NCI-H460 (cell line): ENCODE data around the gene TIMMDC1. TPM values are rescaled to one million over a fixed set of nuclear protein-coding genes. Genes with fewer than 3 reads are reported as not detected.

Experiments used
- DNase-seq: peaks from one replicate; pipeline ENCODE4 v3.0.0-alpha.2; 2016; ENCODE audit warnings: low read depth; ENCODE audit errors: extremely low read depth
- polyA plus RNA-seq: library from polyadenylated mRNA; depleted of rRNA; stranded (reverse); fragments of >200 nt; gene quantifications from 2 replicates; pipeline ENCODE4 v1.2.3, GENCODE V29; 2014; cell fraction: nucleus; rRNA removed
- total RNA-seq: library from RNA; depleted of rRNA; stranded (reverse); fragments of >200 nt; shearing (Covaris generic); gene quantifications from 2 replicates; pipeline ENCODE4 v1.2.3, GENCODE V29; 2014; rRNA removed

TIMMDC1 gene, protein sequence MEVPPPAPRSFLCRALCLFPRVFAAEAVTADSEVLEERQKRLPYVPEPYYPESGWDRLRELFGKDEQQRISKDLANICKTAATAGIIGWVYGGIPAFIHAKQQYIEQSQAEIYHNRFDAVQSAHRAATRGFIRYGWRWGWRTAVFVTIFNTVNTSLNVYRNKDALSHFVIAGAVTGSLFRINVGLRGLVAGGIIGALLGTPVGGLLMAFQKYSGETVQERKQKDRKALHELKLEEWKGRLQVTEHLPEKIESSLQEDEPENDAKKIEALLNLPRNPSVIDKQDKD
- total RNA-seq = 61.1 and 65.6 TPM in 2 replicates
- polyA plus RNA-seq = 49.7 and 50.3 TPM in 2 replicates

GRCh38 chr3:119498186-119499011 lies at the start of gene TIMMDC1:
Gene TIMMDC1 (plus strand): TSS chr3:119498547. CDS start chr3:119498734, 187 bp downstream.
- DNase-seq = peak; percentile 89

DNA sequence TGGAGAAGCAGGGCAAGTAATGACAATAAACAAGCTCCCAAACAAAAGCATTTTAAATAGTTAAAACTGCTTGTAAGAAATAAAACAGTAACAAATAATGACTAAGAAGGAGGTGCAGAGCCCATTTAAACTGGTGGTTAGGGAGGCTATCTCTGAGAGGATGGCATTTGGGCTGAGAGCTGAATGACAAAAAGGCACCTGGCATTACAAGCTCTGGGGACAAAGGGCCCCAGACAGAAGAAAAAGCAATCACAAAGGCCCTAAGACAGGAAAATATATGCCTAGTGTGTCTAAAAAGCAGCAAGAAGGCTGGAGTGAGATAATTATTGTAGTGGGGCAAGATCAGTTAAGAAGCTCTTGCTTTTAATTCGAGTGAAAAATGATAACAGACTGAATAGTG lies 44.5 kb upstream of the TIMMDC1 start:
- no peak for DNase-seq

DNA sequence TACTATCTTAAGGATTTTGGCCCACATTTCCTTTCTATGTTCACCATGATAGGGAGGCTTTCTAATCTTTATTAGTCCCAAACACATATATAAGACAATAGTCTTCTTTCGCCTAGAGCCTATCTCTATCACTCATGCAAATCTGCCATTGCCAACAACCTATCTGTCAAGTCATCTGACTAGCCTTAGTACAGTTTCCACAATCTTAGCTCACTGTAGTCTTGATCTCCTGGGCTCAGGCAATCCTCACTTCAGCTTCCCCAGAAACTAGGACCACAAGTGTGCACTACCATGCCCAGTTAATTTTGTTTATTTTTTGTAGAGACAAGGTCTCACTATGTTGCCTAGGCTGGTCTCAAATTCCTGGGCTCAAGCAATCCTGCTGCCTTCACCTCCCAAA lies 41.9 kb upstream of the TIMMDC1 start:
- DNase-seq = no peak

GRCh38 chr3:119457246-119457645 lies 41.1 kb upstream of the TIMMDC1 start:
- no peak for DNase-seq

DNA sequence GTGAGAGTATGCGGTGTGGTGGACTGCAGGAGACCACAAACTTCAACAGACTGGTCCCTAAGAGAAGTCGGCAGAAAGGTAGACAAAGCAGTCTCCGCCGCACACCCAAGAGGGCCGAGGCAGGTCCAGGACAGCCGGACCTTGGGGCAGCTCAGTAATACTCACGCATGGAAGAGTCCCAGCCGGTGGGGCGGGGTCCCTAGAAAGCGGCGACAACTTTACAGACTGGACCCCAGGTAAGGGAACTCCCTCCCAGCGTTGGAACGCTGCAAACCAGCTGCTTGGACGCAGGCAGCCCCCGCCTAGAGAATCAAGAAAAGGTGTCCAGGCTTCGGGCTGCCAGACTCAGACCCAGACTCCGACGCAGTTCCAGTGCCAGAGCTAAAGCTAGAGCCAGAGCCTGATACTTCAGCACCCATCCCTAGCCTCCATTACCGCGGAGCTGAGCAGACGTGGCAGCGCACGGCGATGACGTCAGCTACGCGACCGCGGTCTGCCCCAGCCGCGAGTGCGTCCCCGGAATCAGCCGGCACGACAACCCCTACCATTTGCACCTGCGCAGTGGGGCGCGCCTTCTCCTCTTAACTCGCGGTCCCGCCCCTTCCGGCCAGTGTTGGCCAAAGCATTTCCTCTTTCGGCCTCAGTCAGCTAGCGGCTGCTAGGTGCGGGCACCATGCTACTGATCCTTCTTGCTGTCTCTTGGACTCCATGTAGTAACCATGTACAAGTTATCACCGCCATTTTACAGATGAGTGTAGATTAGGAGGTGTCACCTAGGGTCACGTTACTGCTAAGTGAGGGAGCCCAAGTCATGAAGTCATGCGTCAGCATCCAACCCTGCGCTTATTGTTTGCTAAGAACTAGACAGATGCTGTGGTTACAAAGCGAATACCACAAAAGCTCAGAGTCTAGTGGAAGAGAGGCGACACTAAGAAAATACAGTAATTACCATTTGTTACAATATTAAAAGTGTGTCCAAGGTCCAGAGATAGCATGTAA lies 34.9 kb upstream of the TIMMDC1 start, which contains the start of gene TMEM39A:
Gene TMEM39A, minus strand, starts transcription at position 445 of the 999 bp plus-strand sequence. CDS start 1,541 bp downstream, outside the sequence.
- peak; percentile 95 for DNase-seq

DNA sequence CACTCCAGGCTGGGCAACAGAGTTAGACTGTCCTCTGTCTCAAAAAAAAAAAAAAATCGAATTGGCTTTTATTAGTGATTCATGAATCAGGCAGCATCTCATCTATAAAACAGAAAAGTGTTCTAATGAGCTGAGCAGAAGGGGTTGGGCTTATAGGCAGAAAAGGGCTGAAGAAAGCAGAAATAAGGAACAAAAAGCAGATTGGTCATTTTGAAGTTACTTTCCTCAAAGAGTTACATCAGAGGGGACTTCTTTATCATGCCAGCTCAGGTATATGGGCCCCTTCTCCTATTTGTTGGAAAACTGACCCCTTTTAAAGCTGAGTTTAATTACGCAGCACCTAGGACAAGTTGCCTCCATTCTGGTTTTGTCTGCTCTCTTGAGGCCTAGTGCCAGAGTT lies 30.3 kb upstream of the TIMMDC1 start:
- DNase-seq = no peak

GRCh38 chr3:119469418-119470189 lies 28.7 kb upstream of the TIMMDC1 start:
- DNase-seq = no peak

DNA sequence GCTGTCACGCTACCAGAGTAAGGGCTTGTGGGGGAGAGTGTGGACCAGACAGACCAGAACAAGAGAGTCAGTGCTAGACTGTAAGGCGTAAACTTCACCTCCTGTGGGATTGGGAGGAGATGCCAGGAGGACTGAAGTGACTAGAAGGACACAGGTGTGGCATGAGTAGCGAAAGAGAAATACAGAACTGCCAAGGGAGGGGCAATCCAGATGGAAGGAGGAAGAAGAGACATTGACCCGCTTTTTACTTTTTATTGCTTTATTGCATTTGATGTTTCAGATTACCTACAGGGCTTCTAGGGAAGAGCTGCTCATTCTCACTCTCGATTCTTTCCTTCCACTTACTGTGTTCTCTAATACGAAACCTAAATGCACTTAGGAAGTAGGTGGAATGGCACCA lies 27.5 kb upstream of the TIMMDC1 start:
- DNase-seq = no peak

- no peak for DNase-seq
Observed at GRCh38 chr3:119481079-119481478, 17.3 kb upstream of the TIMMDC1 start.

- no peak for DNase-seq
Observed at GRCh38 chr3:119483101-119483500, 15.2 kb upstream of the TIMMDC1 start.

DNA sequence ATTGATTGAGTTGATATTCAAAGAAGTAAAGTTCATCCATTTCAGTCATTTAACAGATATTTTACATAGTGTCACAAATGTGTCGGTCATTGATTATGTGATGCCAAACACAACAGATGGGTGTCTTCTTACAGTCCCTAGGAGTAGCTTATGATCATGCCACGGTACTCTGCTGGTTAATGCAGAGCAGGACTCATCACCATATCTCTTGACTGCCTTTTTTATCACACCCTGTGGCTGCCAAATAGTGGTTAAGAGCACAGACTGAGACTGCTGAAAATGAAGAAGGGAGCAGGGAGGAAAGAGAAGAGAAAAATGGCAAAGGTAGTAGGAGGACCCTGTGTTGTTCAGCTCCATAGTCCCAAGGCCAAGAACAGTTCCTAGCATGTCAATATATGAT lies 12.8 kb upstream of the TIMMDC1 start:
- no peak for DNase-seq

- no peak for DNase-seq
Observed at GRCh38 chr3:119490153-119490552, 8.2 kb upstream of the TIMMDC1 start.

GRCh38 chr3:119492128-119492527 lies 6.2 kb upstream of the TIMMDC1 start:
- DNase-seq = no peak

DNA sequence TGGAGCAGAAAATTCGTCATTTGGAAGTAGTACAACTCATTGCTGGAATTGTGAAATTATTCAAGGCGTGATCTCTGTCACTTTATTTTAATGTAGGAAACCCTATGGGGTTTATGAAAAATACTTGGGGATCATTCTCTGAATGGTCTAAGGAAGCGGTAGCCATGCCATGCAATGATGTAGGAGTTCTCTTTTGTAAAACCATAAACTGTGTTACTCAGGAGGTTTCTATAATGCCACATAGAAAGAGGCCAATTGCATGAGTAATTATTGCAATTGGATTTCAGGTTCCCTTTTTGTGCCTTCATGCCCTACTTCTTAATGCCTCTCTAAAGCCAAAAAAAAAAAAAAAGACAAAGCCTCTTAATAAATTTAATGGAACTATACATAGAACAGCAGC lies 5.5 kb upstream of the TIMMDC1 start:
- DNase-seq = no peak

DNA sequence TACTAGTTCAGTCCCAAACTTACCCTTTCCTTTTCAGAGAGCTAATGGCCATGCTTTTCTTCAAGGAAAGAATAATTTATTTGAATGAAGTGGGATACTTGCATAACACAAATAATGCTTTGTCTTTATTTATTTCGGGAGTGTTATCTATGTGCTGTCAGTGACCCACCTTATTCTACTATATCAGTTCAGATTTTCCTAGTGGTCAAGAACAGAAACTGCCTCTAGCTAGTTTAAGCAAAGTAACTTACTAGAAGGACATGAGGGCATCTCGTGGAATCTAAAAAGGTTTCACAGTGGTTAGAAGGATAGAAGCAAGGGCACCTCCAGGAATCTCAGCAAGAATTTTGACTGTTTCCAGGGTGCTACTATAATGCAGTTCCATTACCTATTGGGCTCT lies 3.8 kb upstream of the TIMMDC1 start:
- no peak for DNase-seq

GRCh38 chr3:119497820-119498185 lies 544 bp upstream of the TIMMDC1 start:
- DNase-seq = no peak

GRCh38 chr3:119500265-119500664 lies 1.9 kb downstream of the TIMMDC1 start:
- DNase-seq = no peak

DNA sequence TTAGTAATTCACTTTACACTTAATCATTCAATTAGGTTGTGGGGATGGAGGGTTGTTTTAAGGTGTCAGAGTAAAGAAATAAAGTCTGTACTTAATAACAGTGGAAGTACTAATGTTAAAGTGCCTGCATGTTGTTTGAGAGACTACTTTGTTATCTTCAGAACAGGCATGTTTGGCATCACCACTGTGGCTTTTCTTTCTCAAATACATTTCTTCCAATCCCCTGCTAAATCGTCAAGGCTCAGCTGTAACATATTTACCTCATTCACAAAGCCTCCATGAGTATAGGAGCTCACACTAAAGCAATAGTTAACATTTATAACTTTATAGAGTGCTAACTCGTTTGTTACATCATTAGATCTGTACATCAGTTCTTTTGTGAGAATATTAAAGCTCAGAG lies 2.6 kb downstream of the TIMMDC1 start:
- no peak for DNase-seq

DNA sequence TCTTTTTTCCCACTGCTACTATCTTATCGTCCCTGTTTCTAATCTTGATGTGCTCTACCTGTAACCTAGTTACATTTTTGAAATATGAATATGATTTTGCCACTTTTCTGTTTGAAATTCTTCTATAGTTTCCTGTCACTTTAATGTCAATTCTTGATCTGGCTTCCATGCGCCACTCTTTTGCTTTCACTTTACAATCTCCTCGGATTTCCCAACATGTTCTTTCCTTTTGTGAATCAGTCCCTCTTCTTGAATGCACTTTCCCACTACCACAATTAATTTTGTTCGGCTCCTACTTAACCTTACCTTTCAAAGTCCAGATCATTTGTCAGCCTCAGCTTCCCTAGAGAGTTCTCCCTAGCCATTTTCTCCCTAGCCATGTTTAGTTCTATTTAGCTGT lies 8.3 kb downstream of the TIMMDC1 start:
- no peak for DNase-seq

DNA sequence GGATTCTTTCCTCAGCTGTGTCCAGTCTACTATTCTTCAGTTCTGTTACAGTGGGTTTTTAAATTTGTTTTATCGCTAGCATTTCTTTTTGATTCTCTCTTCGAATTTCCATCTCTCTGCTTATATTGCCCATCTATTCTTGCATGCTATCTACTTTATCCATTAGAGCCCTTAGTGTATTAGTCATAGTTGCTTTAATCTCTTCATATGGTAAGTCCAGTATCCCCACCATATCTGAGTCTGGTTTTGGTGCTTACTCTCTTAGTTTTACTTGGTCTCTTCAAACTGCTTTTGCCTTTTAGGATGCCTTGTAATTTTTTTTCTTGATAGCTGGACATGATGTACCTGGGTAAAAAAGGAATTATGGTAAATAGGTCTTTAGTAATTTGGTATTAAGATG lies 9.1 kb downstream of the TIMMDC1 start:
- no peak for DNase-seq
